ENCODE measurements around the gene WDR1.

WDR1 gene

GRCh38 chr4:10029403-10029802 is 87.2 kb downstream of the WDR1 start:
- no peak for DNase-seq
- H3K4me3 ChIP-seq (ENCODE audit: insufficient read depth, low read depth, low read length, poor library complexity, severe bottlenecking) = no peak overlapping the region
- no peaks in the 10 kb centered on the region for H3K36me3 ChIP-seq (ENCODE audit: control insufficient read depth, insufficient read depth, low read length)
- H3K27me3 ChIP-seq (replicated peaks; ENCODE audit: control insufficient read depth, insufficient read depth, low read length, poor library complexity, severe bottlenecking) = no peaks in the 10 kb centered on the region
- H3K27ac ChIP-seq (ENCODE audit: insufficient read depth, low read length, poor library complexity, severe bottlenecking) = no peak overlapping the region
- H3K9me3 ChIP-seq (ENCODE audit: control insufficient read depth, low read length) = no peaks in the 10 kb centered on the region
- no peaks in the 10 kb centered on the region for H3K4me1 ChIP-seq (ENCODE audit: control insufficient read depth, insufficient read depth, low read length, poor library complexity, severe bottlenecking)

- no peak for DNase-seq
- Histone ChIP-seq H3K9me3 (ENCODE audit: control insufficient read depth, low read length) (no peaks in the 10 kb centered on the region), H3K4me1 (ENCODE audit: control insufficient read depth, insufficient read depth, low read length, poor library complexity, severe bottlenecking) (no peaks in the 10 kb centered on the region), H3K27ac (ENCODE audit: insufficient read depth, low read length, poor library complexity, severe bottlenecking) (no peak overlapping the region), H3K36me3 (ENCODE audit: control insufficient read depth, insufficient read depth, low read length) (no peaks in the 10 kb centered on the region), H3K4me3 (ENCODE audit: insufficient read depth, low read depth, low read length, poor library complexity, severe bottlenecking) (no peak overlapping the region), H3K27me3 (replicated peaks; ENCODE audit: control insufficient read depth, insufficient read depth, low read length, poor library complexity, severe bottlenecking) (no peaks in the 10 kb centered on the region)
Measured at GRCh38 chr4:10028910-10029309, 87.7 kb downstream of the WDR1 start.

- H3K4me3 ChIP-seq (ENCODE audit: insufficient read depth, low read depth, low read length, poor library complexity, severe bottlenecking) = no peak overlapping the region
- DNase-seq = no peak
- H3K27me3 ChIP-seq (replicated peaks; ENCODE audit: control insufficient read depth, insufficient read depth, low read length, poor library complexity, severe bottlenecking) = no peaks in the 10 kb centered on the region
- H3K4me1 ChIP-seq (ENCODE audit: control insufficient read depth, insufficient read depth, low read length, poor library complexity, severe bottlenecking) = no peaks in the 10 kb centered on the region
- no peaks in the 10 kb centered on the region for H3K36me3 ChIP-seq (ENCODE audit: control insufficient read depth, insufficient read depth, low read length)
- H3K27ac ChIP-seq (ENCODE audit: insufficient read depth, low read length, poor library complexity, severe bottlenecking) = no peak overlapping the region
- H3K9me3 ChIP-seq (ENCODE audit: control insufficient read depth, low read length) = no peaks in the 10 kb centered on the region
Measured at GRCh38 chr4:10026485-10026884, 90.1 kb downstream of the WDR1 start.

GRCh38 chr4:10025230-10025806 is 91.3 kb downstream of the WDR1 start:
- no peak for DNase-seq
- H3K36me3 ChIP-seq (ENCODE audit: control insufficient read depth, insufficient read depth, low read length) = no peaks in the 10 kb centered on the region
- no peaks in the 10 kb centered on the region for H3K27me3 ChIP-seq (replicated peaks; ENCODE audit: control insufficient read depth, insufficient read depth, low read length, poor library complexity, severe bottlenecking)
- H3K4me1 ChIP-seq (ENCODE audit: control insufficient read depth, insufficient read depth, low read length, poor library complexity, severe bottlenecking) = no peaks in the 10 kb centered on the region
- H3K27ac ChIP-seq (ENCODE audit: insufficient read depth, low read length, poor library complexity, severe bottlenecking) = no peak overlapping the region
- no peak overlapping the region for H3K4me3 ChIP-seq (ENCODE audit: insufficient read depth, low read depth, low read length, poor library complexity, severe bottlenecking)
- no peaks in the 10 kb centered on the region for H3K9me3 ChIP-seq (ENCODE audit: control insufficient read depth, low read length)
